ENCODE results near the gene CDH19. TPM values are rescaled to one million over a fixed set of nuclear protein-coding genes. Genes with fewer than 3 reads are reported as not detected.

The CDH19 gene
- total RNA-seq, 1 donor = not detected

- no peak for DNase-seq (ENCODE audit: low read depth)
- no peak for TF ChIP-seq CTCF (IDR thresholded peaks at IDR 0.05; ENCODE audit: insufficient read depth, low read length)
- no peak overlapping the region for H3K4me3 ChIP-seq (ENCODE audit: low read depth, low read length)
Measured at GRCh38 chr18:66575263-66575662, 28.6 kb downstream of the CDH19 start.

DNA sequence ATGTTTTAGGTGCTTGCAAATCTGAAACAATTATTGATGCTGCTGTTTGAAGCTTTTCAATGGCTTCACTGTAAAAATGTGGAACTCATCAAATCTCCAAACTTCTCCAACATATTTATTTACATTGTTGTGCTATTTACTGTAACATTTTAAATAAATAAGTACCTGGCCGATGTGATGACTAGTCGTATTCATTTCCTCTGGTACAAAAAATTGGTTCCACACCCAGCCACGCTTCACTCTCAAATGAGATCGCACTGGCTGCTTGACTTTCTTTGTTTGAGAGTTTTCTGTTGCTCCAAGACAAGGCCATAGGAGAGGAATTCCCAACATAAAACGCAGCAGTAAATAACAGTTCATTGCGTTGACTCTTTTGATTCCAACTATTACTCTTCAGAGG is 32.0 kb downstream of the CDH19 start:
- no peak for DNase-seq (ENCODE audit: low read depth)
- no peak for TF ChIP-seq CTCF (IDR thresholded peaks at IDR 0.05; ENCODE audit: insufficient read depth, low read length)
- no peak overlapping the region for H3K4me3 ChIP-seq (ENCODE audit: low read depth, low read length)

DNA sequence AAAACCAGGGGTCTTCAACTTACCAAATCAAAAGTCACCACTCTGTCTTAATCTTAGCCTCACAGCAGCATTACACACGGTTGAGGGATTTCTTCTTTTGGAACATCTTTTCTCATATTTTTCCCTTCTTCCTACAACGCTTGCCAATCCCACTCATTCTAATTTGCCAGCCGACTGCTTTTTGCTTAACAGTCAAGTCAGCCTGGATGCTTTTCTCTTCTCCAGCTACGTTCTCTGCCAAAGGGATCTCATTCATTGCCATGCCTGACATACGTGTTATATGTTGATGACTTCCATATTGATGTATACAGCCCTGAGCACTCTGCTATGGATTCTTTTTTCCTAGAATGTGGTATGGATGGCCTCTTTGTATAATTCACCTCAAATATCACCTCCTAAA is 37.3 kb downstream of the CDH19 start:
- no peak overlapping the region for H3K4me3 ChIP-seq (ENCODE audit: low read depth, low read length)
- DNase-seq (ENCODE audit: low read depth) = no peak
- TF ChIP-seq CTCF (IDR thresholded peaks at IDR 0.05; ENCODE audit: insufficient read depth, low read length) = no peak

DNA sequence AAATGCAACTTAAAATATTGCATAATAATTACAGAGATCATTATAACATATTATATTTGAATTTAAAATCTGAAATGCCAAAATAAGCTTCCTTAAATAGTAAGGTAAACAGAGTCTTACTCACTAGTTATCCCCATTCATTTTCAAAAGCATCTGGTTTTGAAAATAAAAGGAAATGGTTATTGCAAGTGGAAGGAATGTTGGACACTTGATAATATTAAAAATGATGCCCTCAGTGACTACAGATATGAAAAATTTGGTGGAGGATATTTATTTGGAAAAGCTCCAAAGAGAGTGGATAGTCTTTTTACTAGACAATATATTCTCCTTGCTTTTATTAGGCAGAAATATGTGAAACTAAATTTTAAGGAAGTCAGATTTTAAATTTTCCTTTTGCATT is 39.7 kb downstream of the CDH19 start:
- no peak for DNase-seq (ENCODE audit: low read depth)
- TF ChIP-seq CTCF (IDR thresholded peaks at IDR 0.05; ENCODE audit: insufficient read depth, low read length) = no peak

GRCh38 chr18:66562279-66562678 is 41.6 kb downstream of the CDH19 start:
- H3K4me3 ChIP-seq (ENCODE audit: low read depth, low read length) = no peak overlapping the region
- DNase-seq (ENCODE audit: low read depth) = no peak
- no peak for TF ChIP-seq CTCF (IDR thresholded peaks at IDR 0.05; ENCODE audit: insufficient read depth, low read length)

More for the DNA sequence above, 39.7 kb downstream of the CDH19 start:
- no peak overlapping the region for H3K4me3 ChIP-seq (ENCODE audit: low read depth, low read length)

DNA sequence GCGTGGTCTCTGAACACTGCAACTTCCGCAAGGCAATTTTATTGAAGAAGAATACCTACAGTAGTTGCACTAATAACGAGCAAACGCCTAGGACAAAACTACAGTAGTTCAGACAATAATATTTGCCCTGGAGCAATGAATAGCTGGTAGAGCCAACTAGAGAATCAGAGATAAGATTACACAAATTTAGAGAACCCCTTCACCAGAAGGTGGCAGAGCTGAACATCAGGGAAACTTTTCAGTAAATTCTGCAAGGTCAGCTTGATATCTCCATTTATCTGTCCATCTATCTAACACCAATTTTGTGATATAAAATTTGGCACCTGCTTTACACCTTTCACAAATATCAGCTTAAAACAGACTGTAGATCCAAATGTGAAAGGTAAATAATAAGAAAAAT is 43.8 kb downstream of the CDH19 start:
- TF ChIP-seq CTCF (IDR thresholded peaks at IDR 0.05; ENCODE audit: insufficient read depth, low read length) = no peak
- H3K4me3 ChIP-seq (ENCODE audit: low read depth, low read length) = no peak overlapping the region
- DNase-seq (ENCODE audit: low read depth) = peak; percentile 0

GRCh38 chr18:66558773-66559172 is 45.1 kb downstream of the CDH19 start:
- H3K4me3 ChIP-seq (ENCODE audit: low read depth, low read length) = no peak overlapping the region
- TF ChIP-seq CTCF (IDR thresholded peaks at IDR 0.05; ENCODE audit: insufficient read depth, low read length) = no peak
- no peak for DNase-seq (ENCODE audit: low read depth)
